Stimulated activated CD8-positive, alpha-beta memory T cell treated with anti-CD3 and anti-CD28 coated beads, Interleukin-7, amount 100 ng/mL, for 48 hours (primary cell): ENCODE data around the gene PRKN.

Source experiments
- DNase-seq, 2 donors: peaks; one replicate each; pipeline ENCODE4 v3.0.0-alpha.2; 2020; ENCODE audit warnings: low read depth in 1 of 2; ENCODE audit errors: extremely low read depth in 1 of 2

Gene PRKN

DNA sequence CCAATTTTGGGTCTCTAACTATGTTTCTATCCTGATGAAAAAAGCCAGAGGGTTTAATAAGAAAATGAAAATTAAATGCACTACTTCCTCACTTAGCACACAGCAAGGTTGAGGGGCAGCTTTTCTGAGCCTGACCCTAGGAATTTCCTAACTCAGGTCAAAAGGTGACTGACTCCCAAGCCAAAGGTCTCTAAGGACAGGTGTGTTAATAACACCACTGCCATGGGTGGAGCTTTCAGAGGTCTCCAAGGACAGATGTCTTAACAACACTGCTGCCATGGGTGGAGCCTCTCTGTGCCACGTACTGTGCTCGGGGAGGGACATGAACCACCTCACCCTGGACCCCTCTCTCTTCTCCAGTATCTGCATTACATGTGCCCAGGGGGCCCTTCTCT lies 339.2 kb downstream of the PRKN start:
- no peak for DNase-seq

- no peak for DNase-seq
Observed at GRCh38 chr6:162387718-162388382, 339.7 kb downstream of the PRKN start.

GRCh38 chr6:162385980-162386379 lies 341.6 kb downstream of the PRKN start:
- DNase-seq = no peak

GRCh38 chr6:162379757-162380409 lies 347.7 kb downstream of the PRKN start:
- no peak for DNase-seq

DNA sequence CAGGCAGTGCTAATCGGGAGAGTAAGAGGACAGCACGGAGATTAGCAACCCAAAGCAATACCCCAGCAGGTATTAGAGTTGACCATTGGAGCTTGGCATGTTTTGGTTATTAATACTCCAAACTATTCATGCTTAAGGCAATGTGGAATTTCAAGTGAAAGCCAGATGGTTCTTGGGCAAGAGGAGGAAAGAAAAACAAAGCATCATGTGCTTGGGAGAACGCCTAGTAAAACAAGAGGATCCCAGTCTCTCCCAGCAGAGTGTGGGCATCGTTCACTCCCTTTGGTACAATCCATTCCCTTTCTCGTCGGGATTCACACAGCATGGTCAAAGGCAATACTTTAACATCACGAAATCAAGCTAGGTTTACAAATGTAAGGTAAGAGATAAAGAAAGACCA lies 349.8 kb downstream of the PRKN start:
- no peak for DNase-seq

DNA sequence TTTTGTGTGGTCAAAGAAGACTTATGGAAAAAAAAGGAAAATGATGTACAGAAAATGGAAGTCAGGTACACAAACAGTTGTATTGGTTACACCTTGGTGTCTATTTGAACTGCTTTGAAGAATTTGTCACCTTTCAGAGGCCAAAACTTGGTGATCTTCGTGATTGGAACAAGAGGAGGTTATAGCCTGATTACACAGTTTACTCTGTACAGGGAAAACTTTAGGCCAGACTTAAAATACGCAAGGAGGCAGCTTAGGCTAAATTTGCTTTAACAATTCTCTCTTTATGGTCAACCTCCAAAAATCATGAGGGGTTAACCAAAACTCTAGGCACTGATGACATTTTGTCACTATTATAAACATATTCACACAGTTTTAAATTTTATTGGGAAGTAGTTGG lies 353.7 kb downstream of the PRKN start:
- DNase-seq = no peak

DNA sequence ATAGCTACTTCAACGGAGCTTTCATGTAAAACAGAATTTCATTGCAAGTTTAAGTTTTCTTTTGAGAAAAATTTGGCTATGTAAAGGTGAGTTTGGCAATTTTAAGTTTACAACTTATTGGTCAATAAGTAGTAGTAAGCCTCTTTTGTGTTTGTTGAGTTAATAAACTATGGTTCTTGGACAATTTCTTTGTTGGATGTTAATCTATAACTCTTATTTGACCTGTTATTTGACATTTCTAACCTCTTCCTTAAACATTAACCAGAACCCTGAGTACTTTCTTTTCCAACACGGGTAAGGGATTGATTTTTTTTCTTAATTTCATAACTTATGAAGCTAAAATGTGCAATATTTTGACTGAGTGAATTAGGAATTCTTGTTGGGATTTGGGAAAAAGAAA lies 354.4 kb downstream of the PRKN start:
- no peak for DNase-seq

- DNase-seq = no peak
Observed at GRCh38 chr6:162372106-162372505, 355.5 kb downstream of the PRKN start.

DNA sequence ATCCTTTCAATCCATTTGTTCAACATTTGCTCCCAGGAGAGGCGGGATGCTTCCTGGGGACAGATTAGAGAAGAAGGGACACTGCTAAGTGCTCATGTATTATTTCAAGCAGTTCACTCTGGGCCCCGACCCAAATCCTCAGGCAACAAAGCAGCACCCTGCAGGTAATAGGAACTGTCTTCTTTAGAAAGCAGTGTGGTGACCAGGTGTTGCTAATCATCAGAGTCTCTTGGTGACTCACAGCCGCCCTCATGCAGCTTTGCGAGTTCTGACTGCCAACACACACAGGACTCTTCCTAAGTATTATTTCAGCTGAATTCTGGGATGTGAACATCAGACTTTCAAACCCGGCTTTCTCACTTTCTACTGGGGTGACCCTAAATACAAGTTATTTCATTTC lies 356.4 kb downstream of the PRKN start:
- no peak for DNase-seq

DNA sequence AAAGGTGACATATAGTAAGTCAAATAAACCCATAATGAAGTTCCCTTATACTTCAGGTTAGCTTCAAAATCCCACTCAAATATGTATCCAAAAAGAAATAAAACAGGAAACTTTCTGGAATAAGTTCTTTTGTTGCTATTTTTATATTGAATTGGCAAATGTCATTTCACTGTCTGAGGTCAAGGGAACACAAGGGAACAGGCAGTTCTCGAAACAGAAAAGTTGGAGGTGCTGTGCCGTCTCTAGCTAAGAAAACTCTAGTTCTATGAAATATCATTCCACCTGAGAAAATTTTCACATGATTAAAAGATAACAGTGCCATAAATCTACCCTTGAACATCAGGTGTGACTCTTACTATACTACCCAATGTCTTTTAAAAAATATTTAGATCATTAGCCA lies 358.5 kb downstream of the PRKN start:
- DNase-seq = no peak

GRCh38 chr6:162364488-162364887 lies 363.1 kb downstream of the PRKN start:
- no peak for DNase-seq

DNA sequence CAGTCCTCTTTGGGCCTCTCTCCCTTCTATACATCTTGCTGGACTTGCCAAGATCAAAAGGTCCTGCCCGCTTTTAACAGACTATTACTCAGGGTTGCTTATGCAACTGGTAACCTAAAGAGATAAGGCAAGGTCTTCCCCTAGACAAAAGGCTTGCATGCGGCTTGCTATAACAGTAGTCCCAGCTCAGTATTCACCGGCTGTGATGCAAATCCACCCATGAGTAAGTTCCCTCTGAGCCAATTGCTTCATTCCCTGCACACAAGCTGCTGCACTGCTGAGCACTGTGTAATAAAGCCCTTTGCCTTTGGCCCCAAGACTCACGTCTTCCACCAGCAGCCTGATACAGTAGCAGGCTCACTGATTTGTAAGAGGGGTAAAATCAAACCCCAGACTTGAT lies 363.8 kb downstream of the PRKN start:
- no peak for DNase-seq

GRCh38 chr6:162360901-162361567 lies 366.5 kb downstream of the PRKN start:
- DNase-seq = no peak

DNA sequence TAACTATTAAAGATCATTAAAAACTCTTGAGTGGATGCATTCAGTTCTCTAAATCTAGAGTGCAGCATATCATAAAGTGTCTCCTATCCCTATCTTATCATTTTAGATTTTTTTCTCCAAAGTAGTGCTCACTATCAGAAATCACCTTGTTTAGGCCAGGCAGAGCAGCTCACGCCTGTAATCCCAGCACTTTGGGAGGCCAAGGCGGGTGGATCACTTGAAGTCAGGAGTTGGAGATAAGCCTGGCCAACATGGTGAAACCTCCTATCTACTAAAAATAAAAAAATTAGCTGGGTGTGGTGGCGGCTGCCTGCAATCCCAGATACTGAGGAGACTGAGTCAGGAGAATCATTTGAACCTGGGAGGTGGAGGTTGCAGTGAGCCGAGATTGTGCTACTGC lies 368.9 kb downstream of the PRKN start:
- DNase-seq = no peak

DNA sequence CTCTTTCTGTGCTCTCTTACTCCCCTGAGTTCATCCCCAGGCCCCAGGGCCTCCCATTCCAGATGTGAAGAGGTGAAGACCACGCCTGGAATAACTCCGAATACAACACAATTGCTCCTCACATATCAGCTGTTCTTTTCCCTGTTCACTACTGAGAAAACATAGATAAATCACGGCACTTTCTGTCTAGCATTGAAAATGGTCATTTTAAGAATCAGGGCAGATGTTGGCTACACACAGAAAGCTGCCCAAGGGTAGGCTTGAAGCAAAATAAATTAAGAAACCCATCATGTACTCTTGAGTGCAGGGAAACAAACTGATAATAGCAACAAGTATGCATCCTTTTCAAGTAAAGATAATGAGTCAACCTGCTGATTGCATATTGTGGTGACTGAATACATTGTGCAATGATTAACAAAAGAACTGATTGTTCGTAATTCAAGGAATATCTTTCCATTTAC lies 382.5 kb downstream of the PRKN start:
- no peak for DNase-seq

DNA sequence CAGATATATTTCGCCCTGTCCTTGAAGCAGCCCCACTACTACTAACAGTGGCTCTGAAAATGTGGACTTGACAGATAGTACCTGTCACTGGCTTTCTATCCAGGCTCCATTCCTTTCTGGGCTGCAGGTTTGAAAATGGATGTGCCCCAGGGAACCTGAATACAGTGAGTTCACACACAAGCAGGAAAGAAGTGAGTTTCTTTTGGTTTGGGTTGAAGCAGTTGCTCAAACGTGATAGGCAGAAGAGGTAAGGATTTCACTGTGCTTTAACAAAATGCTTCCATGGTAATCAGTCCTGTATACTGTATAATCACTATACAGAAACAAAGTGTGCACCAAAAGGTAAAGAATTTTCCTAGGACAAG lies 382.9 kb downstream of the PRKN start:
- DNase-seq = no peak

GRCh38 chr6:162343936-162344645 lies 383.5 kb downstream of the PRKN start:
- no peak for DNase-seq

GRCh38 chr6:162343198-162343935 lies 384.2 kb downstream of the PRKN start:
- DNase-seq = no peak

DNA sequence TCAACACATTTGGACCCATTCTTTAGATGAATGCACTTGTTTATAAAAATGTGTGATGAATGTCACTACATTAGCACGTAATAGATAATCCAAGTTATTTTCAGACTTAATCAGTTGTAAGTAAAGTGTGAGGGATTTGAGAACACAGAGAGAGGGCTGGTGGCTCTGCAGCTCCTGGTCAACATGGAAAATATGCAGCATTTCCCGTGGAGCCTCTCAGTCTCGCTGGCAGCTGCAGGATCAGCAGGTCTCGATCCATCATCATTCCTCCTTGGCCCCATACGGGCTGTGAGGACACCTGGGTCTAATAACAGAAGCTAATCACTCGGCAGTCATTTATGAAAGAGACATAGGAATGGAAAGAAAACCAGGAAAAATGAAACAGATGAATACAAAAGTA lies 390.2 kb downstream of the PRKN start:
- DNase-seq = no peak

- DNase-seq = no peak
Observed at GRCh38 chr6:162336359-162336758, 391.2 kb downstream of the PRKN start.

DNA sequence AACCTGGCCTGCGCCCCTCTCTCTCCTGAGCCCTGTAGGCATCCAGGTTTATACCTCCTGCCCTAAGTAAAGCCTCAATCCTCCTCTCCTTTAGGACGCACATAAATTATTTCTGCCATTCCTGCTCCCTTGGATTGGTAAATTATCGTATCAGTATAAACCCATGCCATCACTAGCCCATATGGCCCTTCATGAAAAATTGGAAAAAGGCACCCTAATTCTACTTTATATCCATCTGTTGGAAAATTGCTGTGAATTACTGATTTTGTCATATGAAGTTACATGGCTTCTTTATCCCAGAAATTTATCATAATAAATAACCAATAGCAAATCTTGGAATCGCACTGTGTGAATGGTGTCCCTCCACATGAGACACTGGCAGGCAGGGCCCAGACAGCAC lies 395.2 kb downstream of the PRKN start:
- DNase-seq = no peak
